HG03565 (cell line): Measurements from ENCODE around the gene PRR5.
"Not testable (repeated sequence)": the region's sequence is repeated elsewhere in the genome, so short reads cannot be mapped to it uniquely, and the experiment has no call there.

Source experiments
- ATAC-seq: cut with Tn5 transposase; IDR thresholded peaks from one replicate; pipeline ENCODE4 v1.9.1; 2021; ENCODE audit warnings: mild to moderate bottlenecking, moderate library complexity; ENCODE audit not compliant: unreplicated experiment

Gene PRR5, protein sequence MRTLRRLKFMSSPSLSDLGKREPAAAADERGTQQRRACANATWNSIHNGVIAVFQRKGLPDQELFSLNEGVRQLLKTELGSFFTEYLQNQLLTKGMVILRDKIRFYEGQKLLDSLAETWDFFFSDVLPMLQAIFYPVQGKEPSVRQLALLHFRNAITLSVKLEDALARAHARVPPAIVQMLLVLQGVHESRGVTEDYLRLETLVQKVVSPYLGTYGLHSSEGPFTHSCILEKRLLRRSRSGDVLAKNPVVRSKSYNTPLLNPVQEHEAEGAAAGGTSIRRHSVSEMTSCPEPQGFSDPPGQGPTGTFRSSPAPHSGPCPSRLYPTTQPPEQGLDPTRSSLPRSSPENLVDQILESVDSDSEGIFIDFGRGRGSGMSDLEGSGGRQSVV

GRCh38 chr22:44701824-44702478 lies at the start of gene PRR5:
Gene PRR5 (plus strand): TSS chr22:44702204. CDS start chr22:44702475, 271 bp downstream.
- ATAC-seq = peak; percentile 58

GRCh38 chr22:44652866-44653265 lies 49.1 kb upstream of the PRR5 start:
- ATAC-seq = not testable (repeated sequence)

GRCh38 chr22:44658311-44658953 lies 43.6 kb upstream of the PRR5 start:
- no peak for ATAC-seq

GRCh38 chr22:44659140-44659539 lies 42.9 kb upstream of the PRR5 start:
- ATAC-seq = no peak

DNA sequence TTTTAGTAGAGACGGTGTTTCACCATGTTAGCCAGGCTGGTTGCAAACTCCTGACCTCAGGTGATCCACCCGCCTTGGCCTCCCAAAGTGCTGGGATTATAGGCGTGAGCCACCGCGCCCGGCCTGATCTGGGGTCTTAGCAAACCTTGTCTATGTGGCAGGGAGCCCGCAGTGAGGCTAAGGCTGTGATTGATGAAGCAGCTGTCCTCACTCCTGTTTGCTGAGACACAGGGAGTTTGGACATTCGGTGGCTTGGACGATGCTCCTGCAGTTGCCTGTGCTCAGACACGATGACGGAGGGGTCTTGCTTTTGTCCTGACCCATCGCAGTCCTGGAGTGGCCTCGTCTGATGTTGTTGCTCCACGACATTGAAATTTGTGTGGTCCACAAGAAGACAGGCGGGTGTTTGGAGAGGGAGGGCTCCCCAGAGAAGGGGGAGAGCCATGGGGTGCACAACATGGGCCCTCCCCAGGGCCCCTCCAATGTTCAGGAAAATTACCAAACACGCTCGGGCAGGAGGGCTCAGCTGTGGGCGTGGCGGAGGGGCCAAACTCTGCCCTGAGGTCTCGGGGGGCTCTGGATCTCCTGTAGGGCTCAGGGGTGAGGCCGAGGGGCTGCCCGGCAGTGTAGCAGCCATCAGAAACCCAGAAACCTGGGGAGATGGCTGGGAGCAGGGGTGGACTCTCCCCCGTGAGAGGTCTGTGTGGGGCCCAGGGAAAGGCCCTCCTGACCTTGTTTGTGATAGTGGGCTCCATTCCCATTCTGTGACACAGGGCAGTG lies 41.8 kb upstream of the PRR5 start:
- ATAC-seq = no peak

GRCh38 chr22:44661070-44661469 lies 40.9 kb upstream of the PRR5 start:
- ATAC-seq = no peak

GRCh38 chr22:44661659-44662569 lies 40.1 kb upstream of the PRR5 start:
- ATAC-seq = no peak

GRCh38 chr22:44663256-44663999 lies 38.6 kb upstream of the PRR5 start:
- ATAC-seq = no peak

DNA sequence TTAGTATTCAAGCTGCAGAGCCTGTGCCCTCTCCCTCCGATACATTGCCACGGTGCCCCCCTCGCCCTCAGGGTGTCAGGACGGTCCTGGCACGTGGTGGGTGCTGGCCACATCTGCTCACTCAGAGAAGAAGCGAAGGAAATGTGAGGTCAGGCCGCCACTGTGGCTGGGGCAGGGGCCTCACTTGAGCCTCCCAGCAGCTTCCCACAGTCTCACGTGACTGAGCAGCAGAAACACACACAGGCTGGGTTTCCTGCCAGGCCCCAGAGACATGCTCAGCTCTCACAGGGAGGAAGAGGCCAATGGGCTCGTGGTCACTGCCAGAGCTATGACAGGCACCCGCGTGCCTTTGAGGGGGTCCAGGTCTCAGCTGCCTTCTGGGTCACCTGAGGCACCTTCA lies 37.9 kb upstream of the PRR5 start:
- ATAC-seq = no peak

DNA sequence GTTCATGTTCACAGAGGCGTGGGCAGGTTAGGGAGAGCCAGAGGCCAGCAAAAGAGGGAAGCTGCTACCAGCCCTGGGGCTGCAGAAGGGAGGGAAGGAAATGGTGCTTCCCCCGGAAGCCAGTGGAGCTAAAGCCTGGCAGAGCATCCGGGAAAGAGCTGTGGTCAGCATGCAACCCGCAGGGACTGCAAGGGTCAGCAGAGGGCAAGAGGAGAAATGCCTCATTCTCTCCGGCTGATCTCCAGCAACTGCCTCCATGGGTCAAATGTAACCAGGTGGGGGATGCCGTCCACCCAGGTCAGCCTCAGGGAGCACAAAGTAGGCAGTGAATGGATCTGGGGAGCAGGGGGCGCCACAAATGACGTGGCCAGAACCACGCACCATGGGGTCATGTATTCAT lies 36.9 kb upstream of the PRR5 start:
- ATAC-seq = no peak

- no peak for ATAC-seq
These were observed 35.8 kb upstream of the PRR5 start for GRCh38 chr22:44666207-44666585.

- ATAC-seq = no peak
These were observed 34.7 kb upstream of the PRR5 start for GRCh38 chr22:44667276-44667675.

GRCh38 chr22:44667829-44668189 lies 34.2 kb upstream of the PRR5 start:
- ATAC-seq = no peak

DNA sequence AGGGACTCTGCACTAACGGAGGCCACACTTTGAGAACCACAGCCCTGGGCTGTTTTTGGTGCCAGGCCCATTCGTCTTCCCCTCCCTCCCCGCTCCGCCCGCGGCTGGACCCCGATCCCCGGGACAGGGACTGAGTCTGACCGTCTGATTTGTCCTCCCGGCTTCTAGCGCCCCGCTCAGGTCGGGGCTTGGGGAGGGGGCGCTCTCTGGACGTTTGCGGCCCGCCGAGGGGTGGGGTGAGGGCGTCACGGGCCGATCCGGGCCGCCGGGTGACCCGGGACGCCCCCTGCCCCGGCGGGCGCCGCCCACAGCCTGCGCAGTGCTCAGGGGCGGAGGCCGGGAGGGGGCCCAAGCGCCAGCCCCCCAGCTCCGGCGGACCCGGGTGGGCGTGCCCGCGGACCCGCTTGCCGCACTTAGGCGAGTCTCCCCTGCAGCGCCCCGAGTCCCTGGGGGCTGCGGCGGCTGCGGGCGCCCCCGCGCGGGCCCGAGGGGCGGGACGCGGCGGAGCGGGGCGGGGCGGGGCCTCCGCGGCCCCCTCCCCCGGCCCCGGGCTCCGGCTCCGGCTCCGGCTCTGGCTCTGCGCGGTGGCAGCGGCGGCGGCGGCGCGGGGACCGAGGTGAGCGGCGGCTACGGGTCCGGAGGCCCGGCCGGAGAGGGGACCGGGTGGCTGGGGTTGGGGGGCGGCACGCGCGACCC lies 33.7 kb upstream of the PRR5 start:
- no peak for ATAC-seq

DNA sequence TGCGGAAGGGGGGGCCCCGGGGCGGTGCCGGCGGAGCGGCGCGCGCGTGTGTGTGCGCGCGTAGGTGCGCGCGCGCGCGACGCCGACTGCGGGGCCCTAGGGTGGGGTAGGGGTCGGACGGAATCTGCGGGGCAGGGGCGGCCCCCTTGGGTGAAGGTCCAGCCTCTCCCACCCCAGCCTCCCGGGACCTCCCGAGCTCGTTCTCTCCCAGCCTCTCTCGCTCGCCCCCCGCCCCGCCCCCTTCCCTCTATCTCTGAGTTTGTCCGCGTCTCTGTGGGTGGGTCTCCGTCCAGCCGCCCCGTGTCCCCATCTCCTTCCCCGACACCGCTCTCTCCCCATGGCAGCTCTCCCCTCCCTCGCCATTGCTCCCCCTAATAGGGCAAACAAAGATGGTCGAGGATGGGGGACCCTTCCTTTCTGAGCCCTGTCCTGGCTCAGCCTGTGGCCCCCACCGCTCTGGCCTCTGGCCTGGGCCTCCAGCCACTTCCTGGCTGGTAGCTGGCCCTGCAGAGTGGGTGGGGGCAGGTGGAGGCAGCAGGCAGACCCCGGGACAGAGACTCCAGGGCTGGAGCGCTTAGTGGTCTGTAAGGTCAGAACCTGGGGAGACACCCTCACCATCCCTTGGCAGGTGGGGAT lies 33.0 kb upstream of the PRR5 start:
- ATAC-seq = no peak

DNA sequence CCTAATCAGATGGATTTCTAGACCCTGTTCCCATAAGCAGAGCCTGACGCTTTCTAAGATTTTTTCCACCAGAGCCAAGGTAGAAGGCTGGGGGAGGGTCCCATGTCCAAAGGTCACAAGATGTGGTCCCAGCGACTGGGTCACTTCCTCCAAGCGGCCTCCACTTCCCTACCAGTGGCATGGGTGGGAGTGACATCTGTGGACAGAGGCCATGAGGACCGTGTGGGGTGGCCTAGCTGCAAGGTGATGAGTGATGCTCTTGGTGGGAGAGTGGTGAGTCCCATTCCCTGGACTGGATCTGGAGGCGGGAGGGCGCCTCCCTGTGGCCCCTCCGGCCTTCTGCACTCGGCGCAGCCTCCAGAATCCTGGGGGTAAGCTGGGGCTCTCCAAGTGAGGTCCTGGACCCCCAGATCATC lies 32.4 kb upstream of the PRR5 start:
- no peak for ATAC-seq

DNA sequence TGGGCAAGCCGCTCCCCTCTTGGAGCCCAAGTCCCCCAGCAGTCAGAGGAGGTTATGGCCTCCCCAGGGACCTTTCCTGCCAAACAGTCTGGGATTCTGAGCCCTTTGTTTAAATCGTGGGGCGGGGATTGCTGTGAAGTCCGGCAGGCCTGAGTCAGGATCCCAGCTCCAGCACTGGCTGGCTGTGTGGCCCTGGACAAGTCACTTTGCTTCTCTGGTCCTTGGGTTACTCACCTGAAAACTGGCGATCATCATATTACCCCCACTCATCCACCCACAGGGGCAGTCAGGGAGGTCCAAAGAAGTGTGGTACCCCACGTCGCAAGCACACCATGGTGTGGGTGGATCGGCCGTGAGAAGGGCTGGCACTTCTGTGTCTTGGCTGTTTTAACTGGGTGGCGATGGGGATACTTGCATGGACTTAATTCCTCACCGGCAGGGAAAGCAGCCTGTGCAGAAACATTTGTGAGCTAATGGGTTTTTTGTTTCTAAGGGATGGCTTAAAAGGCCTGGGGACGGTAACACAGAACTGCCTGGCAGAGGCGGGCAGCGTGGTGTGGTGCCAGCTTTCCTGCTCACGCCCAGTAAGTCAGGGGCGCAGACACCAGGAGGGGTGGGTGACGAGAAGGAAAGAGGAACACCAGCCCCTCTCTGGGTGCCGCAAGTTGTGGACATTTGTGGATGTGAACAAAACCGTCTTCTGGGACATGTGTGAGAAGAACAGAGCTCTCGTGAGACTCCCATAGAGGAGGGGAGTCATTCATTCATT lies 31.6 kb upstream of the PRR5 start:
- ATAC-seq = no peak

DNA sequence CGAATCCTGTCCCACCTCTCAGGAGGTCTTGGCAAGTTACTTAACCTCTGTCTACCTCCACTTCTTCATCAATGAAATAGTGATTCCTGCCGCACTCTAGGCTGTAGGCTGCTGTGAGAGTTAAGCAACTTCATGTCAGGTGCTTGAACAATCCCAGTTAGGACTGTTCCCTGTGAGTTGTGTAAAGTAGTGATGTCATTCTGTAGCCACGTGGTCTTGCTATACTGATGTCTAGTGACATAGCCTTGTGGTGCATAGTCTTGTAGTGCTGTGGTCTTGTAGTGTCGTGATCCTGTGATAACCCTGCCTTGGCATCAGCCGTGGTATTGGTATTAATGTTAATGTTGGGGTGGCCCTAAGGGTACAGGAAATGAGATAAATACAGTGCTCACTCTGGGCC lies 30.3 kb upstream of the PRR5 start:
- ATAC-seq = no peak
